HG03280 (cell line): ENCODE measurements around the gene OR56A5.

Source experiments
- ATAC-seq: cut with Tn5 transposase; IDR thresholded peaks from one replicate; pipeline ENCODE4 v1.9.1; 2021; ENCODE audit warnings: mild to moderate bottlenecking, moderate library complexity; ENCODE audit not compliant: unreplicated experiment

Gene OR56A5

DNA sequence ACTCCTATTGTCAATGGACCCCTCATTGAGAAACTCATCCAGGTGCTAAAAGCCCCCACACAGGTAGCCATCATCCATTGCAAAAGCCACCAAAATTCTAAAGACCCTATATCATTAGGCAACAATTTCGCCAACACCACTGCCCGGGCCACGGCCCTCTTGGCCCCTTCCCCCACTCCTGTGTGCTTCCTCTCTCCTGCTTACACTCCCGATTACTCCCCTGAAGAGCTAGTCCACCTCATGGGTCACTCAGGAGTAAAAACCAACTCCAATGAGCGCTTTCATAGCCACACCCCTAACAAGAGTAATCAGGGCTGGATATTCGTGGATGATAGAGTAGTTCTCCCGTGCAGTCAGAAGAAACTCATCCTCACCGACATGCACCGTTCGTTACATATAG lies 35.2 kb downstream of the OR56A5 start:
- ATAC-seq, result no peak

DNA sequence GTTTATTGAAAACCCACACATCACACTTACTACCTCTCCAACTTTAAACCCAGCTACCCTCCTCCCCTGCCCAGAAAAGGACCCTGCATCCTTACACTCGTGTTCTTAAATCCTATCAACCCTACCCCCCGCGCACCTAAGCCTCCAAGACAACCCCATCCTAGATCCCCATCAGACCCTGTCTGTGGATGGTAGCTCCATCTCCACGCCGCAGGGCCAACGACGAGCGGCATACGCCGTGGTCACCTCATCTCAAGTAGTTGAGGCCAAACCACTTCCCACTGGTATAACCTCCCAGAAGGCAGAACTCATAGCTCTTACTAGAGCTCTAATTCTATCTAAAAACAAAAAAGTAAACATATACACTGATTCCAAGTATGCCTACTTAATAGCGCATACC lies 35.6 kb downstream of the OR56A5 start:
- ATAC-seq, result no peak

DNA sequence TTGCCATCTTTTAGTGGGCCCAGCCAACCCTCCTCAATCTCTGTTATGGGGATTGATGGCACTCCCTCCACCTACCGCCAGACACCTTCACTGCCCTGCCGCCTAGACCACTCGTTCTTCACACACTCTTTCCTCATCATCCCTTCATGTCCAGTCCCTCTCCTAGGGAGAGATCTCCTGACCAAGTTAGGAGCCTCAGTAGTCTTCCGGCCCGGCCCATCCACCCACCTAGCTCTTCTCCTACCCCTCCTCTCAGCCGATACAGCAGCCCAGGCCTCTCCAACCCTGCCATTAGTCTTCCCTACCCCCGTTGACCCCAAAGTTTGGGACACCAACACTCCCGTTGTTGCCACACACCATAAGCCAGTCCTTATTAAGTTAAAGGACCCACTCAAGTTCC lies 37.2 kb downstream of the OR56A5 start:
- no peak for ATAC-seq

DNA sequence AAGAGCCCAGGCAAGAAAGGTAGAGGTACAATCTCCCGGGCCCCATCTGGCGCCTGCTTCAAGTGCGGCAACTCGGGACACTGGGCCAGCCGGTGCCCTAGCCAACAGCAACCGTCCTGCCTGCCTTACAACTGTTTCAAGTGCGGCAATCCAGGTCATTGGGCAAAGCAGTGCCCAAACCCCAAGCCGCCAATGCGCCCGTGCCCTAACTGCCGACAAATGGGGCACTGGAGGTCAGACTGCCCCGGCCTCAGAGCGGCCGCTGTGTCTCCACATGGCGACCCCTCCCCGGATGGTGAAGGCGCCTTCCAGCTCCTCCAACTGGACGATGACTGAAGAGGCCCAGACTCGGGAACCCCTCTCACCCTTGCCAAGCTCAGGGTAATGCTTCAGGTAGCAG lies 37.7 kb downstream of the OR56A5 start:
- ATAC-seq, result no peak

DNA sequence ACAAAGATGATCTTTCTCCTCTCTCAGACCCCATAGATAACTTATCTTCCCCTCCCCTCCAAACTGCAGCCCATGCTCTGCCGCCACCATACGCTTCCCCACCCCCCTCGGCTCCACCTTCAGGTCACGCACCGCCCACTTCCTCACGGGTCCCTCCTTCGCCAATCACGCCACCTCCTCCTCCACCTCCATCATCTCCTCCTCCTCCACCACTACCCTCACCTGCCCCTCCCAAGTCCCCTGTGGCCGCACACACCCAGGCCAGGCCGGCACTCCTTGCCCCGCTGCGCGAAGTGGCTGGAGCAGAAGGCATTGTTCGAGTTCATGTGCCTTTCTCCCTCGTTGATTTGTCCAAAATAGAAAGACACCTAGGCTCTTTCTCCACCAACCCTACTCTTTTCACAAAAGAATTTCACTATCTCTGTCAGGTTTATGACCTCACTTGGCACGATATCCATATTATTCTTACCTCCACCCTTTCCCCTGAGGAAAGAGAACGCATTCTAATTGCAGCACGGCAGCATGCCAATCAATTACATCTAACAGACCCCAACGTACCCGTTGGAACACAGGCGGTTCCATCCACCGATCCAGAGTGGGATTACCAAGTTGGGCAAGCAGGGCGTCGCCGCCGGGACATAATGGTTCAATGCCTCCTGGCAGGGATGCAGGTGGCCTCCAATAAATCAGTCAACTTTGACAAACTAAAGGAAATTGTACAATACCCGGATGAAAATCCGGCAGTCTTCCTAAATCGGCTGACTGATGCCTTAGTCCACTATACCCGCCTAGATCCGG lies 38.5 kb downstream of the OR56A5 start:
- ATAC-seq, result no peak

DNA sequence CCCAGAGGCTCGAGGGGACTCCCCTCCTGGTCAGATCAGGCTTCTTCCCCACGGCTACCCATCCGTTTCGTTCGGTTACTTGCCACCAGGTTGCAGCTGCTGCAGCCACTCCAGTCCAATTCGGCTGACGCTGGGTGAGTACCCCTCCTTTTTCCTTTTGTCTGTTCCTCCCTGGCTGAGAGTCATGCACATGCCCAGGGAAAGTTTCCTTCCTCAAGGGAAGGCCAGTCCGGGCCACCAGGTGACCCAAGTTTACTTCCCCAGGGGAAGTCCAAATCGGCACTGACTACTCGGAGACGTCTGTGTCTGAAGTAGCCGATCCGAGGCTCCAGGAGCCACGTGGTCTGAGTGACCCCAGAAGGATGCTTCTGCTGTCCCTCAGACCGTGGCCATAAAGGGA lies 39.5 kb downstream of the OR56A5 start:
- ATAC-seq, result no peak

DNA sequence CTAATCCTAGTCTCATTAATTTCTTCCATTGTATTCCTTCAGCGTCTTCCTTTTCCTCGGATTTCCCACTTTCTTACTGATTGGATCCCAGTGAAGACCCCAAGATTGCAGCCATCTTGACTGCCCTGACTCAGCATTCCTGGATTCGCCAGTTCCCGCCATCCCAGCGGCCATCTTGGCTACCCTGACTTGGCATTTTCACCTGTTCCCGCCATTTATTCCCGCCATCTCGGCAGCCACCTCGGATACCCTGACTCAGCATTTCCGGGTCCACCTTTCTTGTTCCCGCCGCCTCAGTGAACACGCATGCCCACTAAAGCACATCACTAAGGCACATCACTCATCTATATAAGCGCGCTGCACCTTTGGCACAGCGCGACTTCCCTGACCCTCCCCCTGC lies 40.0 kb downstream of the OR56A5 start:
- no peak for ATAC-seq

DNA sequence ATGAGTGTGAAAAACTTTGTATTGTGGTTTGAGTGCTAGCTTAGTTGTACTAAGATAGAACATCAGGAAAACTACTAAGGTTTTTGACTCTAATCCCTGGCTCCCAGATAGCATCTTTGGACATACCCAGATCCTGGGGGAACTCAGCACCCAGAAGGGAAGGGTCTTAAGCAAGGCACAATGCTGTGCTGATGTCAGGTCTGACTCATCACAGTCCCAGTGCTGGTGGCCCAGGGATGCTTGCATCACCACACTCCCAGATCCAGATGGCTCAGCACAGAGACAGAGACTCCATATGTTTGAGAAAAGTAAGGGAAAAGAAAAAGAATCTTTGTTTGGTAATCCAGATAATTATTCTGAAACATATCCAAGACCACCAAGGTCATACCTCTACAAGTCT lies 44.5 kb downstream of the OR56A5 start:
- ATAC-seq, result no peak

DNA sequence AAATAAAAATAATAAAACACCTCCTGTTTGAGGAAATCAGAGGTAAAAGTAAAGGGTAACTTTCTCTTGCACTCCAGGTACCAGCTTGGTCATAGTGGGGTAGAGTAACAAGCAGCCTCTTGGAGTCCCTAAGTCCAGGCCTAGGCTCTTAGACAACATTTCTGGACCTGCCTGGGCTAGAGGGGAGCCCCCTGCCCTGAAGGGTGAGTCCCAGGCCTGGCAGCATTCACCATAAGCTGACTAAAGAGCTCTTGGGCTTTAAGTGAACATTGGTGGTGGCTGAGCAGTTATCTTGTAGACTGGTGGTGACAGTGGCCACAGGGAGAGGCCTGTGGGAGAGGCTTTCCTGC lies 44.9 kb downstream of the OR56A5 start:
- no peak for ATAC-seq

DNA sequence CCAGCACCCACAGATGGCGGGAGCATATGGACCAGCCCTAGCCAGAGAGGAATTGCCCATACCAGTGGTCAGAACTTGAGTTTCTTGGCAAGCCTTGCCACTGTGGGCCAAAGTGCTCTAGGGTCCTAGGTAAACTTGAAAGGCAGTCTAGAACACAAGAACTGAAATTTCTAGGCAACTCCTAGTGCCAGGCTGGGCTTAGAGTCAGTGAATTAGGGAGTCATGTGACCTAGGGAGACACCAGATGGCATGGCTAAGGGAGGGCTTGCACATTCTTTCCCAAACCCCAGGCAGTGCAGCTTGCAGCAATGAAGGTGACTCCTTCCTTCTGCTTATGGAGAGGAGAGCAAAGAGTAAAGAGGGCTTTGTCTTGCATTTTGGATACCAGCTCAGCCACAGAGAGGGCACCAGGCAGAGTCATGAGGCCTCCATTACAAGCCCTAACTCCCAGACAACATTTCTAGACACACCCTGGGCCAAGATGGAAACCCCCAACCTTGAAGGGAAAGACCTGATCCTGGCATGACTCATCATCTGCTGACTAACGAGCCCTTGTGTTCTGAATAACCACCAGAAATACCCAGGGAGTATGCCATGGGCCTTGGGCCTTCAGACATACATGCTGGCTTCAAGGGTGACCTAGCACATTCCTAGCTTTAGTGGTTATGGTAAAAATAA lies 45.4 kb downstream of the OR56A5 start:
- no peak for ATAC-seq
